Lower leg skin (tissue), 4 donors: ENCODE results near the gene NAPG. TPM values are rescaled to one million over a fixed set of nuclear protein-coding genes. Genes with fewer than 3 reads are reported as not detected.

Experiments
- DNase-seq, 2 donors: peaks; one replicate each; pipeline ENCODE4 v3.0.0-alpha.2; 2019; ENCODE audit warnings: low spot score in 2 of 2
- H3K4me3 ChIP-seq: fragments of 200-600 bp; sonication (generic); 2 replicates; pipeline ENCODE4 v1.5.1; 2017; ENCODE audit warnings: mild to moderate bottlenecking, low read depth; ENCODE audit not compliant: poor library complexity, severe bottlenecking
- CTCF ChIP-seq, 3 donors: fragments of 450-650 bp; IDR thresholded peaks; one replicate each; pipeline ENCODE4 v1.5.1; 2016; ENCODE audit warnings: antibody characterized with exemption in 3 of 3, mild to moderate bottlenecking in 3 of 3, moderate library complexity in 2 of 3
- POLR2A ChIP-seq, 2 donors: fragments of 450-650 bp; IDR thresholded peaks; one replicate each; pipeline ENCODE4 v1.6.1; 2016 to 2017; ENCODE audit warnings: antibody characterized with exemption in 2 of 2, mild to moderate bottlenecking in 1 of 2, moderate library complexity in 1 of 2
- WGBS, 2 donors: methylation state at CpG; one replicate each; pipeline ENCODE4 v1.1.5; 2018; 5-methylcytosine and 5-hydroxymethylcytosine counted together
- intact Hi-C: fragments of 100-400 bp; cut with DNase I; formaldehyde crosslinking; loops from one replicate; pipeline ENCODE4 v1.15.0; 2023; ENCODE audit warnings: low total_unique reads
- total RNA-seq, 4 donors: library from RNA; depleted of rRNA; stranded (reverse); fragments of >200 nt; gene quantifications; one replicate each; pipeline ENCODE4 v1.1.0, GENCODE V29; 2016

Gene NAPG
- total RNA-seq, 4 donors from 2014 or later, result 15.6 to 25.7 (median 22.0) TPM

- intact Hi-C loops, result no loop called here
- no peak for DNase-seq
- TF ChIP-seq CTCF (IDR thresholded peaks at IDR 0.05) (no peak), POLR2A (IDR thresholded peaks at IDR 0.05) (no peak)
- WGBS, 2 donors, result 88 to 93% methylated on average over 11 of the region's 11 CpGs
- H3K4me3 ChIP-seq, result no peak overlapping the region
Measured at GRCh38 chr18:10482363-10482984, 43.4 kb upstream of the NAPG start.

- DNase-seq, result no peak
- H3K4me3 ChIP-seq, result no peak overlapping the region
- 65 to 67% methylated on average over 13 of the region's 20 CpGs for WGBS, 2 donors
- intact Hi-C loops, result no loop called here
- TF ChIP-seq POLR2A (IDR thresholded peaks at IDR 0.05) (no peak), CTCF (IDR thresholded peaks at IDR 0.05) (no peak)
Measured at GRCh38 chr18:10482985-10483949, 42.6 kb upstream of the NAPG start.

GRCh38 chr18:10485475-10485874 lies 40.4 kb upstream of the NAPG start:
- WGBS, 2 donors, result 89 to 94% methylated on average over 20 of the region's 20 CpGs
- intact Hi-C loops, result no loop called here
- no peak overlapping the region for H3K4me3 ChIP-seq
- TF ChIP-seq POLR2A (IDR thresholded peaks at IDR 0.05), result no peak
- no peak for TF ChIP-seq CTCF (IDR thresholded peaks at IDR 0.05)
- DNase-seq, result no peak

- 38 to 39% methylated on average over 3 of the region's 3 CpGs for WGBS, 2 donors
- no peak for DNase-seq
- no peak overlapping the region for H3K4me3 ChIP-seq
- intact Hi-C loops, result no loop called here
- TF ChIP-seq POLR2A (IDR thresholded peaks at IDR 0.05), result no peak
Measured at GRCh38 chr18:10486362-10486761, 39.5 kb upstream of the NAPG start.

- intact Hi-C loops, result no loop called here
- no peak for TF ChIP-seq POLR2A (IDR thresholded peaks at IDR 0.05)
- no peak for TF ChIP-seq CTCF (IDR thresholded peaks at IDR 0.05)
- no peak for DNase-seq
- 56 to 64% methylated on average over 6 of the region's 6 CpGs for WGBS, 2 donors
- H3K4me3 ChIP-seq, result no peak overlapping the region
Measured at GRCh38 chr18:10487154-10487553, 38.7 kb upstream of the NAPG start.

- intact Hi-C loops, result no loop called here
- DNase-seq, result no peak
- H3K4me3 ChIP-seq, result no peak overlapping the region
- 43 to 57% methylated on average over 4 of the region's 4 CpGs for WGBS, 2 donors
- TF ChIP-seq CTCF (IDR thresholded peaks at IDR 0.05) (no peak), POLR2A (IDR thresholded peaks at IDR 0.05) (no peak)
Measured at GRCh38 chr18:10488017-10488416, 37.8 kb upstream of the NAPG start.
